Caco-2 (cell line): Measurements from ENCODE around the gene ROS1. TPM values are rescaled to one million over a fixed set of nuclear protein-coding genes. Genes with fewer than 3 reads are reported as not detected.
"Not testable (repeated sequence)": the region's sequence is repeated elsewhere in the genome, so short reads cannot be mapped to it uniquely, and the experiment has no call there.

Source experiments
- BruUV-seq: library from RNA; stranded (reverse); fragments of 400-500 nt; replicated peaks from 2 replicates; lab custom pipeline; 2021; lab: Mats Ljungman, UMichigan
- CTCF ChIA-PET: fragments of 300-600 bp; sonication (Branson Sonifier 250); formaldehyde crosslinking; loops from one replicate; lab custom pipeline; 2022; ENCODE audit warnings: antibody characterized with exemption; lab: Charles Lee
- POLR2A ChIA-PET: fragments of 300-600 bp; sonication (Branson Sonifier 250); formaldehyde crosslinking; loops from one replicate; lab custom pipeline; 2022; ENCODE audit warnings: antibody characterized with exemption; lab: Charles Lee
- DNase-seq, 2 experiments: peaks; one replicate each; pipeline versions ENCODE4 v3.0.0 to v3.0.0-alpha.2; 2020 to 2022
- H3K27me3 ChIP-seq: replicated peaks from 2 replicates; pipeline ENCODE4 v1.6.0; 2011; ENCODE audit warnings: low read length; ENCODE audit not compliant: control insufficient read depth, insufficient read depth
- H3K36me3 ChIP-seq: 2 replicates; pipeline ENCODE4 v1.5.1; 2011; ENCODE audit warnings: low read length; ENCODE audit not compliant: control insufficient read depth, insufficient read depth
- H3K4me1 ChIP-seq: fragments of 250-450 bp; sonication (Bioruptor Pico); 2 replicates; pipeline ENCODE4 v1.5.1; 2020; ENCODE audit warnings: mild to moderate bottlenecking
- H3K4me3 ChIP-seq: 2 replicates; pipeline ENCODE4 v1.5.1; 2011; ENCODE audit warnings: low read depth, mild to moderate bottlenecking, control low read depth, low read length
- H3K9me3 ChIP-seq: fragments of 250-450 bp; sonication (Bioruptor Pico); 2 replicates; pipeline ENCODE4 v1.5.1; 2020; ENCODE audit warnings: mild to moderate bottlenecking, moderate library complexity
- H3K27ac Mint-ChIP-seq: one replicate; pipeline ENCODE4 v1.8.0; 2022; ENCODE audit warnings: mixed read lengths; ENCODE audit not compliant: unreplicated experiment
- H3K27me3 Mint-ChIP-seq: one replicate; pipeline ENCODE4 v1.8.0; 2022; ENCODE audit warnings: mixed read lengths; ENCODE audit not compliant: insufficient read depth, unreplicated experiment
- H3K36me3 Mint-ChIP-seq: one replicate; pipeline ENCODE4 v1.8.0; 2022; ENCODE audit warnings: mild to moderate bottlenecking, mixed read lengths; ENCODE audit not compliant: insufficient read depth, unreplicated experiment
- H3K4me1 Mint-ChIP-seq: one replicate; pipeline ENCODE4 v1.8.0; 2022; ENCODE audit warnings: low read depth, mixed read lengths; ENCODE audit not compliant: unreplicated experiment
- H3K4me3 Mint-ChIP-seq: one replicate; pipeline ENCODE4 v1.8.0; 2022; ENCODE audit warnings: mild to moderate bottlenecking, moderate library complexity, mixed read lengths; ENCODE audit not compliant: unreplicated experiment
- H3K9me3 Mint-ChIP-seq: one replicate; pipeline ENCODE4 v1.8.0; 2022; ENCODE audit warnings: mixed read lengths; ENCODE audit not compliant: unreplicated experiment
- CTCF ChIP-seq, 2 experiments: fragments of 200-600 bp in 1 of 2; IDR thresholded peaks; 1 replicate in 1 of 2; 2 replicates in 1 of 2; pipeline versions ENCODE4 v1.5.1 to v1.8.0; 2011 to 2022; ENCODE audit warnings: antibody characterized with exemption in 1 of 2, control low read depth in 1 of 2, inconsistent platforms in 1 of 2, low read depth in 1 of 2, low read length in 1 of 2, mild to moderate bottlenecking in 1 of 2, moderate library complexity in 1 of 2; ENCODE audit not compliant: insufficient read depth in 1 of 2, severe bottlenecking in 1 of 2, unreplicated experiment in 1 of 2
- intact Hi-C: fragments of 100-400 bp; cut with micrococcal nuclease; formaldehyde crosslinking; loops from one replicate; pipeline ENCODE4 v1.10.0; 2022; ENCODE audit not compliant: unreplicated experiment
- total RNA-seq: library from RNA; stranded (reverse); gene quantifications from 2 replicates; pipeline ENCODE4 v1.2.3, GENCODE V29; 2022

The ROS1 gene
- total RNA-seq, 1 experiment from 2014 or later: 0.16 TPM

GRCh38 chr6:117444600-117444999 is 18.9 kb upstream of the ROS1 start:
- ChIA-PET POLR2A (no interaction called here), CTCF (no interaction called here)
- H3K27ac Mint-ChIP-seq: no peak overlapping the region
- TF ChIP-seq CTCF (IDR thresholded peaks at IDR 0.05; ENCODE audit: insufficient read depth in 1 of 2, low read depth in 1 of 2, low read length in 1 of 2, severe bottlenecking in 1 of 2, unreplicated experiment in 1 of 2): no peak
- peaks cover 13% of the 10 kb centered on the region for H3K4me1 Mint-ChIP-seq
- intact Hi-C loops: loop anchor here (10.0 kb wide), 1 partner anchor 270 kb away; no protein-coding TSS in a partner anchor
- Histone ChIP-seq H3K4me3 (no peak overlapping the region), H3K9me3 (no peaks in the 10 kb centered on the region), H3K4me1 (peaks cover 7% of the 10 kb centered on the region), H3K36me3 (no peaks in the 10 kb centered on the region), H3K27me3 (no peaks in the 10 kb centered on the region; the same call in 1 of the 2 replicates)
- H3K27me3 Mint-ChIP-seq: peaks cover 3% of the 10 kb centered on the region
- no peaks in the 10 kb centered on the region for H3K36me3 Mint-ChIP-seq
- no peaks in the 10 kb centered on the region for H3K9me3 Mint-ChIP-seq
- no peak for DNase-seq
- no TSS peak for BruUV-seq
- no peak overlapping the region for H3K4me3 Mint-ChIP-seq

GRCh38 chr6:117442313-117442712 is 16.6 kb upstream of the ROS1 start:
- H3K27me3 ChIP-seq: not testable (repeated sequence)

GRCh38 chr6:117441824-117442264 is 16.1 kb upstream of the ROS1 start:
- BruUV-seq: no TSS peak
- no peaks in the 10 kb centered on the region for H3K36me3 Mint-ChIP-seq
- DNase-seq: peak in 1 of 2 experiments; percentile 31

More at GRCh38 chr6:117442313-117442712, 16.6 kb upstream of the ROS1 start:
- H3K4me1 Mint-ChIP-seq, H3K36me3 Mint-ChIP-seq, H3K36me3 ChIP-seq, H3K9me3 Mint-ChIP-seq, H3K9me3 ChIP-seq, H3K4me3 ChIP-seq, H3K4me1 ChIP-seq, H3K27me3 Mint-ChIP-seq, DNase-seq, BruUV-seq, H3K27ac Mint-ChIP-seq, POLR2A ChIA-PET, H3K4me3 Mint-ChIP-seq: not testable (repeated sequence)
- CTCF ChIA-PET: interaction anchor here (1.5 kb wide), 1 partner anchor 160 kb away, joined by 5 read pairs; the partner anchor contains the start of gene GOPC
- intact Hi-C loops: loop anchor here (10.0 kb wide), 1 partner anchor 272 kb away; no protein-coding TSS in a partner anchor

More at GRCh38 chr6:117441824-117442264, 16.1 kb upstream of the ROS1 start:
- H3K27me3 ChIP-seq: no peaks in the 10 kb centered on the region
- POLR2A ChIA-PET: interaction anchor here (0.6 kb wide), 1 partner anchor 165 kb away, joined by 5 read pairs; no protein-coding TSS in a partner anchor
- Mint-ChIP-seq H3K9me3 (no peaks in the 10 kb centered on the region), H3K4me3 (no peak overlapping the region), H3K27ac (peak overlapping the region; percentile 35), H3K4me1 (peaks cover 6% of the 10 kb centered on the region), H3K27me3 (no peaks in the 10 kb centered on the region)
- H3K4me3 ChIP-seq: no peak overlapping the region
- no peaks in the 10 kb centered on the region for H3K36me3 ChIP-seq
- CTCF ChIA-PET: interaction anchor here (0.9 to 1.5 kb wide), 2 partner anchors 8 to 161 kb away, joined by 3 to 5 read pairs; partner anchors contain the start of gene GOPC
- intact Hi-C loops: loop anchor here (10.0 kb wide), 1 partner anchor 273 kb away; no protein-coding TSS in a partner anchor
- peaks cover 7% of the 10 kb centered on the region for H3K4me1 ChIP-seq
- no peaks in the 10 kb centered on the region for H3K9me3 ChIP-seq
- no peak for TF ChIP-seq CTCF (IDR thresholded peaks at IDR 0.05; ENCODE audit: insufficient read depth in 1 of 2, low read depth in 1 of 2, low read length in 1 of 2, severe bottlenecking in 1 of 2, unreplicated experiment in 1 of 2)
